CD4-positive, alpha-beta T cell treated with Interleukin-10 for 1 hour (primary cell): ENCODE results near the gene AMBRA1.

ENCODE experiments used
- DNase-seq: peaks from one replicate; pipeline ENCODE4 v3.0.0-alpha.2; 2020

The AMBRA1 gene

GRCh38 chr11:46461461-46461927 lies 132.3 kb downstream of the AMBRA1 start:
- DNase-seq = no peak

GRCh38 chr11:46458491-46458890 lies 135.3 kb downstream of the AMBRA1 start:
- no peak for DNase-seq

GRCh38 chr11:46457659-46458424 lies 136.0 kb downstream of the AMBRA1 start:
- no peak for DNase-seq

GRCh38 chr11:46457021-46457420 lies 136.8 kb downstream of the AMBRA1 start:
- no peak for DNase-seq

GRCh38 chr11:46456269-46457001 lies 137.4 kb downstream of the AMBRA1 start:
- no peak for DNase-seq

GRCh38 chr11:46455834-46456233 lies 138.0 kb downstream of the AMBRA1 start:
- no peak for DNase-seq

- no peak for DNase-seq
Observed at GRCh38 chr11:46452918-46453517, 140.8 kb downstream of the AMBRA1 start.

GRCh38 chr11:46451759-46452158 lies 142.1 kb downstream of the AMBRA1 start:
- DNase-seq = no peak

GRCh38 chr11:46450846-46451477 lies 142.9 kb downstream of the AMBRA1 start:
- DNase-seq = no peak

GRCh38 chr11:46447544-46447943 lies 146.3 kb downstream of the AMBRA1 start:
- no peak for DNase-seq

GRCh38 chr11:46445920-46446771 lies 147.7 kb downstream of the AMBRA1 start:
- no peak for DNase-seq

- DNase-seq = no peak
Observed at GRCh38 chr11:46445192-46445919, 148.5 kb downstream of the AMBRA1 start.

GRCh38 chr11:46444305-46444704 lies 149.5 kb downstream of the AMBRA1 start:
- no peak for DNase-seq

GRCh38 chr11:46438211-46438610 lies 155.6 kb downstream of the AMBRA1 start:
- no peak for DNase-seq

GRCh38 chr11:46437122-46437689 lies 156.6 kb downstream of the AMBRA1 start:
- no peak for DNase-seq

GRCh38 chr11:46436113-46436512 lies 157.7 kb downstream of the AMBRA1 start:
- no peak for DNase-seq

- DNase-seq = no peak
Observed at GRCh38 chr11:46435679-46436078, 158.1 kb downstream of the AMBRA1 start.

GRCh38 chr11:46431211-46431610 lies 162.6 kb downstream of the AMBRA1 start:
- no peak for DNase-seq

GRCh38 chr11:46429717-46430116 lies 164.1 kb downstream of the AMBRA1 start:
- DNase-seq = no peak

- DNase-seq = no peak
Observed at GRCh38 chr11:46427364-46427763, 166.5 kb downstream of the AMBRA1 start.
